ENCODE data around the gene KCNJ14. TPM values are rescaled to one million over a fixed set of nuclear protein-coding genes. Genes with fewer than 3 reads are reported as not detected.

The KCNJ14 gene
- polyA plus RNA-seq, 1 of the 3 experiments (the other 2 are of a cell fraction): 1.2 TPM

GRCh38 chr19:48498595-48499311 is 43.4 kb downstream of the KCNJ14 start:
- H4K20me1 ChIP-seq (ENCODE audit: insufficient read depth): no peaks in the 10 kb centered on the region
- peaks cover 0 to 14% of the 10 kb centered on the region in 2 experiments; a peak in 1 of 4 replicates for H3K4me1 ChIP-seq (ENCODE audit: control insufficient read depth in 1 of 2, insufficient read depth in 2 of 2, low read depth in 1 of 2, low read length in 1 of 2)
- H2AFZ ChIP-seq (ENCODE audit: low read depth): no peak overlapping the region
- no peaks in the 10 kb centered on the region for H3K9me3 ChIP-seq
- H3F3A ChIP-seq (replicated peaks; ENCODE audit: insufficient read depth): peaks cover 18% of the 10 kb centered on the region
- ChIA-PET POLR2A (no interaction called here), CTCF (interaction anchor here (1.2 to 15.9 kb wide), 2 partner anchors 8 to 88 kb away, joined by 4 to 230 read pairs; no protein-coding TSS in a partner anchor)
- H3K9ac ChIP-seq: no peak overlapping the region
- H3K9me2 ChIP-seq: no peaks in the 10 kb centered on the region
- 24% methylated on average over 21 of the region's 59 CpGs for WGBS (ENCODE audit: low lambda C conversion rate)
- peak; percentile 74 for DNase-seq
- no peak overlapping the region for H3K4me3 ChIP-seq (ENCODE audit: low read depth in 2 of 2, low read length in 1 of 2)
- H3K79me2 ChIP-seq (ENCODE audit: insufficient read depth): peaks cover 11% of the 10 kb centered on the region; the same call in 1 of the 2 replicates
- no peak overlapping the region for H3K4me2 ChIP-seq
- no peaks in the 10 kb centered on the region for H3K27me3 ChIP-seq (ENCODE audit: insufficient read depth)
- TF ChIP-seq TEAD4 (IDR thresholded peaks at IDR 0.05; ENCODE audit: borderline replicate concordance, insufficient read depth) (no peak), YY1 (IDR thresholded peaks at IDR 0.05; ENCODE audit: low read depth) (no peak), JUND (IDR thresholded peaks at IDR 0.05) (no peak), IRF3 (IDR thresholded peaks at IDR 0.05; ENCODE audit: low read depth, low read length) (no peak), USF2 (IDR thresholded peaks at IDR 0.05; ENCODE audit: borderline replicate concordance, low read depth, low read length) (no peak), FOXM1 (IDR thresholded peaks at IDR 0.05; ENCODE audit: low read depth) (no peak), GABPA (IDR thresholded peaks at IDR 0.05; ENCODE audit: low read depth) (no peak), MXI1 (IDR thresholded peaks at IDR 0.05; ENCODE audit: low read depth, low read length) (no peak), ELF1 (IDR thresholded peaks at IDR 0.05) (no peak), TAF1 (IDR thresholded peaks at IDR 0.05; ENCODE audit: borderline replicate concordance, low read depth, low read length) (no peak), RCOR1 (IDR thresholded peaks at IDR 0.05; ENCODE audit: low read length) (no peak), EZH2phosphoT487 (IDR thresholded peaks at IDR 0.05; ENCODE audit: borderline replicate concordance, low read depth) (no peak), RXRA (IDR thresholded peaks at IDR 0.05; ENCODE audit: borderline replicate concordance, low read depth) (no peak), TCF12 (IDR thresholded peaks at IDR 0.05) (no peak), CHD2 (IDR thresholded peaks at IDR 0.05; ENCODE audit: low read length, partially characterized antibody) (no peak), GATA2 (CRISPR knock-in tag; IDR thresholded peaks at IDR 0.05) (no peak)
- TF ChIP-seq, protein P1, sequence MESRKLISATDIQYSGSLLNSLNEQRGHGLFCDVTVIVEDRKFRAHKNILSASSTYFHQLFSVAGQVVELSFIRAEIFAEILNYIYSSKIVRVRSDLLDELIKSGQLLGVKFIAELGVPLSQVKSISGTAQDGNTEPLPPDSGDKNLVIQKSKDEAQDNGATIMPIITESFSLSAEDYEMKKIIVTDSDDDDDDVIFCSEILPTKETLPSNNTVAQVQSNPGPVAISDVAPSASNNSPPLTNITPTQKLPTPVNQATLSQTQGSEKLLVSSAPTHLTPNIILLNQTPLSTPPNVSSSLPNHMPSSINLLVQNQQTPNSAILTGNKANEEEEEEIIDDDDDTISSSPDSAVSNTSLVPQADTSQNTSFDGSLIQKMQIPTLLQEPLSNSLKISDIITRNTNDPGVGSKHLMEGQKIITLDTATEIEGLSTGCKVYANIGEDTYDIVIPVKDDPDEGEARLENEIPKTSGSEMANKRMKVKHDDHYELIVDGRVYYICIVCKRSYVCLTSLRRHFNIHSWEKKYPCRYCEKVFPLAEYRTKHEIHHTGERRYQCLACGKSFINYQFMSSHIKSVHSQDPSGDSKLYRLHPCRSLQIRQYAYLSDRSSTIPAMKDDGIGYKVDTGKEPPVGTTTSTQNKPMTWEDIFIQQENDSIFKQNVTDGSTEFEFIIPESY (IDR thresholded peaks at IDR 0.05; ENCODE audit: borderline replicate concordance, low read depth): no peak
- TF ChIP-seq, protein P2, sequence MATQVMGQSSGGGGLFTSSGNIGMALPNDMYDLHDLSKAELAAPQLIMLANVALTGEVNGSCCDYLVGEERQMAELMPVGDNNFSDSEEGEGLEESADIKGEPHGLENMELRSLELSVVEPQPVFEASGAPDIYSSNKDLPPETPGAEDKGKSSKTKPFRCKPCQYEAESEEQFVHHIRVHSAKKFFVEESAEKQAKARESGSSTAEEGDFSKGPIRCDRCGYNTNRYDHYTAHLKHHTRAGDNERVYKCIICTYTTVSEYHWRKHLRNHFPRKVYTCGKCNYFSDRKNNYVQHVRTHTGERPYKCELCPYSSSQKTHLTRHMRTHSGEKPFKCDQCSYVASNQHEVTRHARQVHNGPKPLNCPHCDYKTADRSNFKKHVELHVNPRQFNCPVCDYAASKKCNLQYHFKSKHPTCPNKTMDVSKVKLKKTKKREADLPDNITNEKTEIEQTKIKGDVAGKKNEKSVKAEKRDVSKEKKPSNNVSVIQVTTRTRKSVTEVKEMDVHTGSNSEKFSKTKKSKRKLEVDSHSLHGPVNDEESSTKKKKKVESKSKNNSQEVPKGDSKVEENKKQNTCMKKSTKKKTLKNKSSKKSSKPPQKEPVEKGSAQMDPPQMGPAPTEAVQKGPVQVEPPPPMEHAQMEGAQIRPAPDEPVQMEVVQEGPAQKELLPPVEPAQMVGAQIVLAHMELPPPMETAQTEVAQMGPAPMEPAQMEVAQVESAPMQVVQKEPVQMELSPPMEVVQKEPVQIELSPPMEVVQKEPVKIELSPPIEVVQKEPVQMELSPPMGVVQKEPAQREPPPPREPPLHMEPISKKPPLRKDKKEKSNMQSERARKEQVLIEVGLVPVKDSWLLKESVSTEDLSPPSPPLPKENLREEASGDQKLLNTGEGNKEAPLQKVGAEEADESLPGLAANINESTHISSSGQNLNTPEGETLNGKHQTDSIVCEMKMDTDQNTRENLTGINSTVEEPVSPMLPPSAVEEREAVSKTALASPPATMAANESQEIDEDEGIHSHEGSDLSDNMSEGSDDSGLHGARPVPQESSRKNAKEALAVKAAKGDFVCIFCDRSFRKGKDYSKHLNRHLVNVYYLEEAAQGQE (IDR thresholded peaks at IDR 0.05; ENCODE audit: low read depth, low read length): no peak
- peaks cover 2 to 11% of the 10 kb centered on the region in 2 experiments for H3K36me3 ChIP-seq (replicated peaks in 1 of 2; ENCODE audit: control insufficient read depth in 1 of 2, insufficient read depth in 2 of 2, low read length in 1 of 2)
- no peak overlapping the region for H3K27ac ChIP-seq (ENCODE audit: low read depth in 2 of 2, low read length in 1 of 2)

Data from SK-N-SH (cell line).